Left renal pelvis (tissue), 4 donors: ENCODE measurements around the gene PHYKPL. TPM values are rescaled to one million over a fixed set of nuclear protein-coding genes. Genes with fewer than 3 reads are reported as not detected.
"Not testable (repeated sequence)": the region's sequence is repeated elsewhere in the genome, so short reads cannot be mapped to it uniquely, and the experiment has no call there.

Experiments
- DNase-seq, 4 donors: peaks; one replicate each; pipeline ENCODE4 v3.0.0-alpha.2; 2013; ENCODE audit warnings: low read depth in 4 of 4, low spot score in 3 of 4
- polyA plus RNA-seq, 4 donors: library from polyadenylated mRNA; unstranded; fragments of 120-200 nt; gene quantifications; one replicate each; pipeline ENCODE4 v1.2.1, GENCODE V29; 2013; ENCODE audit not compliant: insufficient read length in 4 of 4

PHYKPL gene
- polyA plus RNA-seq, 4 donors = 52.1 to 124 (median 79.6) TPM

DNA sequence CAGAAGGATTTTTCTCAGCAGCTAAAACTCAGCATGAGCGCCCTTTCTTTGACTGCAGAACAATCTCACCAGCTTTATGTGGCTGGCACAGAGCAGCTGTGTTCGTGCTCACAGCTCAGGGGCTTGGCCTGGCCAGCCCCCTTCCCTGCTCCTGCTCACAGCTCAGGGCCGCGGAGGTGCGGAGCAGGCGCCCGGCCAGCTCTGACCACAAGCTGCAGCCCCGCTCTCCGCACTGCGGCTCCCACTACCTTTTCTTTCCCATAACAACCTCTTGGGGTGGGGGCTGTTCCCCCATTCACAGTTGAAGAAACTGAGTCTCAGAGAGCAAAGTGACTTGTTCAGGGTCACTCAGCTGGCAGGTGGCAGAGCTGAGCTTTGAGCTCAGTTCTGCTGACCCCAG is 34.0 kb upstream of the PHYKPL start:
- no peak for DNase-seq

DNA sequence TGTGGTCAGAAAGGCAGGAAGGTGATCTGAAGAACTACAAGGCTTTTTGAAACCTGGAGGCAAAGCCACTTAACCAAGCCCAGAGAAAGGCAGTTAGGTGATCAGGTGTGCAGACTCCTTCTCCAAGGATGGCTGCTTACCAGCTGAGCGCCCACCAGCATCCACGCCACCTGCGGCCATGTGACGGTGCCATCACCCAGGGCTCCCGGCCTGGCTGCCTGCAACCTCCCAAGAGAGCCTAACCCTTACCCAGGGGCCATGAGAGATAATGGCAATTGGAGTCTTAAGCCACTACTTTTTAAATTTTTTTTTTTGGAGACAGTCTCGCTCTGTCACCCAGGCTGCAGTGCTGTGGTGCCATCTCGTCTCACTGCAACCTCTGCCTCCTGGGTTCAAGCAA is 33.1 kb upstream of the PHYKPL start:
- DNase-seq = no peak

- no peak for DNase-seq
Measured at GRCh38 chr5:178264044-178264443, 31.4 kb upstream of the PHYKPL start.

GRCh38 chr5:178261666-178262600 is 29.3 kb upstream of the PHYKPL start:
- no peak for DNase-seq

DNA sequence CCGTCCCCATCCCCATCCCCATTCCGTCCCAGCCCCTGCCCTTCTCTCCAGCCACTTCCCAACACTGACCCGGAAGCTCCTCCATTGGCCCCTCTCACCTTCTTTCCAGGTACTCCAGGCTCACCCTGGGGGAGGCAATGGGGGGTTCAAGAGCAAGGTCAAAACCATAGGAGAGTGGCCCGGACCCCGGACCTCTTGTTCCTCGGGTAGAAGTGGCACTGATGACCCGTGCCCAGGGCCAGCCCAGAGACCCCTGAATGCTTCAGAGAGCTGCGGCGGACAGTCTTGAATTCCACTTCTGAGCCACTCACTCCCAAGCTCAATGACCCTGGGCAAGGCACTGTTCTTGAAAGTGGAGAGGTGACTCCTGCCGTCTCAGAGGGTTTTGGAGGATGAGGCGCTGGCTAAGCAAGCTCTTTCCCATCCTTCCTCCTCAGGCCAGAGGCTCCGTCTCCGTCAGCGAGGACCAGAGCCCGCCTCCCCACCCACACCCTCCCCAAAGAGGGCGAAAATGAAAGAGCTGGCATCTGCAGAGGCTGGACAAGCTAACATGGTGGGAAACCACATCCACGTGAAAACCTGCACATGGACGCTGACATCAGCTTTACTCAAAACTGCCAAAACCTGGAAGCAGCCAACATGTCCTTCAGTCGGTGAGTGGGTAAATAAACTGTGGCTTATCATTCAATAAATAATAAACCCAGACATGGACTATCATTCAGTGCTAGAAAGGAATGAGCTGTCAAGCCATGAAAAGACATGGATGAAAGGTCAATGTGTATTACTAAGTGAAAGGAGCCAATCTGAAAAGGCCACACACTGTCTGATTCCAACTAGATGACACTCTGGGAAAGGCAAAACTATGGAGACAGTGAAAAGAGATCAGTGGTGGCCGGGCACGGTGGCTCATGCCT is 27.3 kb upstream of the PHYKPL start:
- no peak for DNase-seq

DNA sequence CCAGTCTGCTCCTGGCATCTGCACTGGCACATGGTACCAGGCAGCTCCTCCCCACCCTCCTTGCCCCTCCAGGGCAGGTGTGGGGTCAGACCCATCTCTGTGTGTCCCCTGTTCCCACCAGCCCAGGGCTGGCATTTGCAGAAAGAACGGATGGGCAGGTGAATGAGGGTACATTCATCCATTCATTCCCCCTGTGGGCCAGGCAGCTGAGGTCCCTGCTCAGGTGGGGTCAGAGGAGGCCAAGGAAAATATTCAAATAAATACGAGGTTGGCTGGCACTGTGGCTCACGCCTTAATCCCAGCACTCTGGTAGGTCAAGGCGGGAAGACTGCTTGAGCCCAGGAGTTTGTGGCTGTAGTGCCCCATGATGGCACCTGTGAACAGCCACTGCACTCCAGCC is 25.0 kb upstream of the PHYKPL start:
- no peak for DNase-seq

DNA sequence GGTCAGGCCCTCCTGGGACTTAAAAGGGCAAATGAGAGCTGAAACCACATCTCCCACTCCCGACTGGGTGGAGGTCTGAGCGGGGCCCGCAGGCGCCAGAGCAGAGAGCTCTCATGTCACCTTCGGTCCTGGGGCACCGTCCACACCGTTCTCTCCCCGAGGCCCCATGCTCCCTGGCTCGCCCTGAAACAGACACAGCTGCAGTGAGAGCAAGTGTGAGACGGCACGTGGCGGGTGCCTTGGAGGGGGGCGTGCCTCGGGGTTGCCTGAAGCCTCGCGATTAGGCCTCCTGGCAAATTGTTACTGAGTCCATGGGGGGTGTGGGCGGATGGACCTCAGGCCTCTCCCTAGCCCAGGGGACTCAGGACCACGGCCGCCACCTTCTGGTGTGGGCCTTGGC is 24.1 kb upstream of the PHYKPL start:
- DNase-seq = no peak

DNA sequence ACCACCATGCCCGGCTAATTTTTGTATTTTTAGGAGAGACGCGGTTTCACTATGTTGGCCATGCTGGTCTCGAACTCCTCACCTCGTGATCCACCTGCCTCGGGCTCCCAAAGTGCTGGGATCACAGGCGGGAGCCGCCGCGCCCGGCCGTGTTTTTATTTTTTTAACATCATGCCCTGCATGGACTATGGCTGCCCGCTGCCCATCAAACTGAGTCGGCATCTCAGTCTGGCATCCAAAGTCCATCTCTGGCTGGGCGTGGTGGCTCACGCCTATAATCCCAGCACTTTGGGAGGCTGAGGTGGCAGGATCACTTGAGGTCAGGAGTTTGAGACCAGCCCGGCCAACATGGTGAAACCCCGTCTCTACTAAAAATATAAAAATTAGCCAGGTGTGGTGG is 21.0 kb upstream of the PHYKPL start:
- DNase-seq = not testable (repeated sequence)

- no peak for DNase-seq
Measured at GRCh38 chr5:178252258-178252657, 19.7 kb upstream of the PHYKPL start.

DNA sequence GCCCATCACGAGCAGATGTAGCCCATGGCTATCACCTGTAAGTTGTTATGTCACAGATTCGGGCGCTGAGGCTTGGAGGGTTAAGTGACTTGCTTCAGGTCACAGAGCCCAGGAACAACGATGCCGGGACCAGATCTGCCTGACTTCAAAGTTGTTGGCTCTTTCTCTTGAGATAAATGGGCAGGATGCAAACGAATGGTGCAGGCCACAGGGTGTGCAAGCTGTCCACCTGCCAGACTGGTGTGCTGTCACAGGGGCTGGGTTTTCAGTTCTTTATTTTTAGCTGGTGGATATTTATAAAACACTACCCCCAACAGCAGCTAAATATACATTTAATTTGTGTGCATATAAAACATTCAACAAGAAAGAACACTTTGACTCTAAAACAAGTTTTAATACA is 17.7 kb upstream of the PHYKPL start:
- DNase-seq = no peak

DNA sequence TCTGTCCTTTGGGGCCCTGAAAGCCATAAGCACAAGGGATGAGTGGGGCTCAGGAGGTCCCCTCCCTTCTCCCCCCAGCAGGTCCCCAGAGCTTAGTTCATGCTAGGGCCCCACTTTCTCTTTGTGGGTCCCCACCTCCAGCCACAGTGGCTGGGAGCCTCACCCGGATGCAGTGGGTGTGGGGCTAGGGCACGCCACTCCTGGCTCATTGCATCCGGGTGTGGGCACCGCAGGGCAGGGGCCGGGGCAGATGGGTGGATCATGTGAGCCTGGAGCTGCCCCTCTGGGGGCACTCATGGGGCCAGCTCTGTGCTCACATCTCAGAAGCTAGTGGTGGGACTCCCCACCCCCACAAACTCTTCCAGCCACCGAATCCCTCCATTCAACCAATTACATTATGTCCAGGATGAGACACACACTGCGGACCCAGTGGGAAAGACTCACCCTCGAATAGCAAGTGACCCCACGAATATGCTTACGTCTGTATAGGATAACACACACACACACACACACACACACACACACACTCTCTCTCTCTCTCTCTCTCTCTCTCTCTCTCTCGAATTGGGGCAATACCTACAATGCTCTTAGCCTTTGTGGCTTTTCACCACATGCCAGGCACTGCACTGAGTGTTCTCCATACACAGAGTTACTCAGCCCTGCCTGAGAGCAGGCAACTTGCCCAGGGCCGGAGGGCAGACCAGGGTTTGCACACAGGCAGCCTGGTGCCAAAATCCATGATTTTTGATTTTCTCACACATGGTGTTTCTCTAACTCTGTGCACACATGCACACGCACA is 16.8 kb upstream of the PHYKPL start:
- DNase-seq = no peak

DNA sequence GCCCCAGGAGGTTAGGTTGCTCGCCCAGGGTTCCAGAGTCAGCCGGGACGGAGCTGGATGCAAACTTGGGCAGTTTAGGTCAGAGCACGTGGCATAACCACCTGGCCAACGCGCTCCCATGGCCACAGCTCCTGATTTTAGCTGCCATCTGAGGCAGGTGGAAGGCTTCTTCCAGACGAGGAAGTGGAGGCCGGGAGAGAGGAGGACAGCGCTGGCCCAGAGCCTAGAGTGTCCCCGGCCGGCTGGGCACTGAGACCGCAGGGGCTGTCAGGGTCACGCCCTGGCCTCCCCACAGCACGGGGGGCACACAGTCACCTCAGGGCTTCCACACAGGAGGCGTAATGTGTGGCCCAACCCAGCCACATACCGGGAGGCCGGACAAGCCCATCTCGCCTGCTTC is 16.1 kb upstream of the PHYKPL start:
- no peak for DNase-seq

DNA sequence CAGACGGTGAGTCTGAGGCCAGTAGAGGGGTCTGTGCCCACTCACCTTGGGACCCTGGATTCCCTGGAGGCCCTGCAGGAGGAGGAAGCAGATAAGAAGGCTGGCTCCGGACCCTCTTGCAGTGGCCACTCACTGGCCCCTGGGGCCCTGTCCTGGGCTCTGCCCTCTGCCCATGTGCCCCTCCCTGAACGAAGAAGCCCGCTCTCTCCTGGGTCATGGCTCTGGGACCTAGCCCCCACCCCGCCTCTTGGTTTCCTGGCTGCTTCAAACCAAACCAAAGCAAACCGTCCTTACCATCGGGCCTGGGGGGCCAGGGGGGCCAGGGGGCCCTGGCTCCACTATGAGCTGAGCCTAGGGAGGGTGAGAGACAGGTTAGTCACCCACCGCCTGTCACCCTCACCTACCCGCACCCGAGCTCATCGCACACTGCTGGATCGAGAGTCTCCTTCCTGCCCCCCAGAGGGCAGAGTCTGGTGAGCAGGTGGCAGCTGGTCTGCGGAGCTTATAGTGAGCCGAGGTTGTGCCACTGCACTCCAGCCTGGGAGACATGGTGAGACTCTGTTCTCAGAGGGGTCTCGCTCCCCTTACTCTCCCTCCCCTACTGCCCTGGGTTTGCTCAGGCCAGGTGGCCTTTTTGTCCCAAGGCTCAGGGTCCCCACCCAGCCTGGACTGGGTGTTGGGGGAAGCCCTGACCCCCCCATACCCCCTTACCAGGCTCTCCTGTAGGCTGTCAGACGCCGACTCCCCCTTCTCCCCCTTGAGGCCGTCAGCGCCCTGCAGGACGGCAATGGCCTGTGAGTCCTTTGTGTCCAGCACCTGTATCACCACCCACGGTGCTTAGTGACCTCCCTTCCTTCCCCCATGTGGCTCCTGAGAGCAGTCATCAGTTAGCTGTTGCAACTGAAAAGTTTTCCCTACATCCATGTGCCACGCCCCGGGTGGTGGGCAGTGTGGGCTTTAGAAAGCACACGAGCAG is 15.2 kb upstream of the PHYKPL start:
- no peak for DNase-seq

GRCh38 chr5:178246624-178247279 is 14.2 kb upstream of the PHYKPL start:
- no peak for DNase-seq

DNA sequence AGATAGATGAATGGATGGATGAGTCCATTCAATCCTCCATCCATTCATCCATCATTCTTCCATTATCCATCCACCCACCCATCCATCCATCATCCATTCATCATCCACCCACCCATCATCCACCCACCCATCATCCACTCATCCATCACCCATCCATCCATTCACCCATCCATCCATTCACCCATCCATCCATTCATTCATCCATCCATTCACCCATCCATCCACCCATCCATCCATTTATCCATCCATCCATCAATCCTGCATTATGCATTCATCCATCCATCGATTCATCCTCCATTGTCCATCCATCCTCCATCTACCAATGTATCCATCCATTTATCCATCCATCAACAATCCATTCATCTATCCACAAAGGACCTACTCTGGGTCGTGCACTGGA is 12.8 kb upstream of the PHYKPL start:
- no peak for DNase-seq

DNA sequence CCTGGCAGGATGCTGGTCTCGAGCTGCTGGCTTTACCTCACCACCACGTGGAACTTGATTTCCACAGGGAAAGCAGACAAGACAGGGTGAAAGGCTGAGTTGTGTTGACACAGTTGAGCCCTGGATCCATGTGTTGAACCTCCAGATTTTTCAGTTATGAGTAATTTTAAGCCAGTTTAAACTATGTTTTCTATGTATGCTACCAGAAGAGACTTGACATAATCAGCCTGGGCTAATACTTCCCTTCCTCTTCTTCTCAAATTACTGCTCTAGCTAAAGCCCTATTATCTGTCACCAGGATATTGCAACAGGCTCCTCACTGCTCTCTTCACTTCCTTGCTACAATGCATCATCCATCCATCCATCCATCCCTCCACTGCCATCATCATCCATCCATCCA is 12.0 kb upstream of the PHYKPL start:
- DNase-seq = no peak

DNA sequence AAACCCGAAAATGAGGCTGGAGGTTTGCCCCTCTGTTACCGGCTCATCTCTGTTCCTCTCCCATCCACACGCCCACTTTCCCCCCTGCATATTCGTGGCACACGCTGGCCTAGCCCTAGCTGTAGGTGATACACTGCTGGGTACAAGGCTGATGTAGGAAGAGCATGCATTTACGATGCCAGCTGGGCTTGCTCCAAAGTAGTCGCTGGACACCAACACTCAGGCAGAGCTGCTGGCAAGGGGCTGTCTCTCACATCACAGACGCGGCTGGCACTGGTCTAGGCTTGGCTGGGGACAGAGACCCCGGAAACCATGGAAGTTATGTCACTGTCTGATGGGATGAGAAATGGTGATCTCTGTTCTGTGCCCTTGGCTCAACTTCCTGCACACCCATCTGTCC is 9.8 kb upstream of the PHYKPL start:
- no peak for DNase-seq

DNA sequence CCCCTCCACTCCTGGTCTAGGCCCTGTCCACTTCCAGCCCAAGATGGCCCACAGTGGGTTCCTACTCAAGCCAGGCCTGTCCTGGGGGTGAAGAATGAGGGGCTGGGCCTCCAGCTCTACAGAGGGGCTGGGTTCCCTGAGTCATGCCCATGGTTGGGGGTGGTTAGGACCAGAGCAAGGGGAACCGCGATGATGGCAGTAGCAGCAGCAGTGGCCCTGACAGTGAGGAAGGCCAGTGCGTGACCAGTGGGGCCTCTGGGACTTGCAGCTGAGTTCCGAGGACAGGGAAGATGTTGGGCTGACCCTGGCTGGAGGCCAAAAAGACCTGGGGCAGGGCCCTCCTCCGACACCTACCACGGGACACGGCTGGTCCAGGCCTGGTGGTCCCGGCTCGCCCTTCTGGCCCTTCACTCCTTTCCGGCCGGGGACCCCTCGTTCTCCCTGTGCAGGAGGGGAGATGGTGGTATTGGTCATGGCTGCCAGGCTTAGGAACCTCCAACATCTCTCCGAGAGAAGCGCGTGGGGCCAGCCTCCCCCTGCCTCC is 9.2 kb upstream of the PHYKPL start:
- DNase-seq = no peak

- no peak for DNase-seq
Measured at GRCh38 chr5:178241231-178241663, 8.6 kb upstream of the PHYKPL start.
